ENCODE results near the gene ASTL. TPM values are rescaled to one million over a fixed set of nuclear protein-coding genes. Genes with fewer than 3 reads are reported as not detected.

The ASTL gene
- total RNA-seq, 2 donors from 2014 or later: not detected

- Histone ChIP-seq H3K27ac (no peak overlapping the region), H3K9me3 (no peaks in the 10 kb centered on the region), H3K4me3 (no peak overlapping the region), H3K36me3 (replicated peaks in 1 of 2; ENCODE audit: insufficient read depth in 1 of 2, low read depth in 2 of 2) (no peaks in the 10 kb centered on the region), H3K4me1 (no peaks in the 10 kb centered on the region), H3K27me3 (no peaks in the 10 kb centered on the region)
- intact Hi-C loops (cut with DNase I): loop anchor here (10.0 kb wide), 1 partner anchor 61 kb away; the partner anchor contains the start of gene ADRA2B
- WGBS, 2 donors: 76 to 85% methylated on average over 6 of the region's 6 CpGs
- DNase-seq (no peak), ATAC-seq (no peak)
- no peak for TF ChIP-seq CTCF (IDR thresholded peaks at IDR 0.05)
- no peak for TF ChIP-seq POLR2A (IDR thresholded peaks at IDR 0.05)
Measured at GRCh38 chr2:96175951-96176350, 37.6 kb upstream of the ASTL start.

DNA sequence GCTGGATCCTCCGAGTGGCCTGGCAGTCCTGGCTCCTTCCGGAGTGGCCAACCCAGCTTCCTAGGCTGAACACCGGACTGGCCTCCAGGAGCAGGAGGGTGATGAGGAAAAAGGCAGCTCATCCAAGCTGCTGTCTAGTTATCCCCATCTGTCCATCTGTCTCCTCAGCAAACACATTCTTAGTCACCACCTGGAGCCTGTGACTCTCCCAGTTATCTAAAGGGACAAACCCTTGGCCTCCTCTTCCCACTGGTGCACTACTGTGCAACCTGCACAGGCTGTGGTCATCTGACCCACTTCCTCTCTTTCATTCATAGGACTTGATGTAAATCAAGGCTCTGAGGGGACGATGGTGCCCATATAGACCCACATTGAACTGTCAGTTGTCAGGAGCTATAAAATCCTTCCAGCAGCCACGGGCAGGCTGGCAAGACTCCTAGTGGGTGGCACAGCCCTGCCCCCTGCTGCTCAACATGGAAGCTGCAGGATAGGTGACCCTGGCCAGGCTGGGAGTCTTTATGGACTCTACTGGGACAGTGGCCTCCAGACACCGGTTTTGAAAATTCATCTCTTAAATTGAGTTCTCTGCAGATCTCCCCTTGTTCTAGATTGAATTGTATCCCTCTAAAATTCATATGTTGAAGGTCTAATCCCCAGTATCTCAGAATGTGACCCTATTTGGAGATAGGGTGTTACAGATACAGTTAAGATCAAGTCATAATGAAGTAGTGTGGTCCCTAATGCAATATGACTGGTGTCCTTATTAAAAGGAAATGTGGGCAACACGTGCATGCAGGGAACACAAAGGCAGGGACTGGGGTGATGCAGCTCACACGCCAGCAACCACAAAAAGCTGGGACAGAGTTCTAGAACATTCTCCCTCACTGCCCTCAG is 36.2 kb upstream of the ASTL start:
- Histone ChIP-seq H3K27ac (no peak overlapping the region), H3K4me1 (no peaks in the 10 kb centered on the region), H3K27me3 (no peaks in the 10 kb centered on the region), H3K36me3 (replicated peaks in 1 of 2; ENCODE audit: insufficient read depth in 1 of 2, low read depth in 2 of 2) (no peaks in the 10 kb centered on the region), H3K4me3 (no peak overlapping the region), H3K9me3 (no peaks in the 10 kb centered on the region)
- intact Hi-C loops (cut with DNase I): loop anchor here (10.0 kb wide), 1 partner anchor 60 kb away; the partner anchor contains the start of gene ADRA2B
- 41 to 50% methylated on average over 7 to 8 of the region's 8 CpGs for WGBS, 2 donors
- DNase-seq: peak; percentile 81 to 85 (median 82)
- peak; percentile 97 for ATAC-seq
- TF ChIP-seq POLR2A (IDR thresholded peaks at IDR 0.05) (no peak), CTCF (IDR thresholded peaks at IDR 0.05) (peak; percentile 67 to 92 (median 86))

DNA sequence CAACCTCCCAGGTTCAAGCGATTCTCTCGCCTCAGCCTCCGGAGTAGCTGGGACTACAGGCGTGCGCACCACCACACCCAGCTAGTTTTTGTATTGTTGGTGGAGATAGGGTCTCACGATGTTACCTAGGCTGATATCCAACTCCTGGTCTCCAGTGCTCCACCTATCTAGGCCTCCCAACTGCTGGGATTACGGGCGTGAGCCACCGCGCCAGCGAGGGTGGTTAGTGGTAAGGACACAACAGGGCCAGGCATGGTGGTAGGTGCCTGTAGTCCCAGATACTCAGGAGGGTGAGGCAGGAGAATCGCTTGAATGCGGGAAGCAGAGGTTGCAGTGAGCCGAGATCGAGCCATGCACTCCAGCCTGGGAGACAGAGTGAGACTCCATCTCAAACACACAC is 33.5 kb upstream of the ASTL start:
- DNase-seq: no peak
- Histone ChIP-seq H3K27ac (no peak overlapping the region), H3K36me3 (replicated peaks in 1 of 2; ENCODE audit: insufficient read depth in 1 of 2, low read depth in 2 of 2) (no peaks in the 10 kb centered on the region), H3K9me3 (no peaks in the 10 kb centered on the region), H3K4me3 (no peak overlapping the region), H3K27me3 (no peaks in the 10 kb centered on the region), H3K4me1 (no peaks in the 10 kb centered on the region)
- intact Hi-C loops (cut with DNase I): loop anchor here (10.0 kb wide), 1 partner anchor 57 kb away; the partner anchor contains the start of gene ADRA2B
- ATAC-seq: no peak
- no peak for TF ChIP-seq CTCF (IDR thresholded peaks at IDR 0.05)
- no peak for TF ChIP-seq POLR2A (IDR thresholded peaks at IDR 0.05)
- WGBS, 2 donors: 88 to 89% methylated on average over 14 to 15 of the region's 15 CpGs

DNA sequence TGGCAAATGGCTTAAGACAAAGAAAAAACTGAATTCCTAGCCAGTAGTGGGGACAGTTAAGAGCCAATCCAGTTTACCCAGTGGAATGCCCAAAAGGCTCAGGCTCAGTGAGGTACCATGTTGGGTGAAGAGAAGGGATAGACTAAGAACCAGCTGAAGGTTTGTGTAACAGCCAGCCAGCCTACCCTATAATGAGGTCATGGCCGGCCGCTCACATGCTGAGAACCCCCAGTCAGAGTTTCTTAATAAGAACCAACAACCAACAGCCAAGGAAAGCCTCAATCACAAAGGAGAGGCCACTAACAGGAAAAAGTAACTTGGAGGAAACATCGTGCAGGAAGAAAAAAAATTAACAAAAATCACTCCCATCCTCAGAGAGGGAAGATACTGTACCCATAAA is 32.3 kb upstream of the ASTL start:
- H3K9me3 ChIP-seq: no peaks in the 10 kb centered on the region
- DNase-seq (no peak), ATAC-seq (no peak)
- H3K4me1 ChIP-seq: no peaks in the 10 kb centered on the region
- no peaks in the 10 kb centered on the region for H3K36me3 ChIP-seq (replicated peaks in 1 of 2; ENCODE audit: insufficient read depth in 1 of 2, low read depth in 2 of 2)
- no peak for TF ChIP-seq POLR2A (IDR thresholded peaks at IDR 0.05)
- no peak for TF ChIP-seq CTCF (IDR thresholded peaks at IDR 0.05)
- H3K27ac ChIP-seq: no peak overlapping the region
- H3K4me3 ChIP-seq: no peak overlapping the region
- WGBS, 2 donors: 89 to 96% methylated on average over 3 of the region's 3 CpGs
- no peaks in the 10 kb centered on the region for H3K27me3 ChIP-seq
- intact Hi-C loops (cut with DNase I): loop anchor here (10.0 kb wide), 1 partner anchor 56 kb away; the partner anchor contains the start of gene ADRA2B

Data from body of pancreas (tissue), 4 donors.